Activated B cell treated with CpG ODN at 0.5 μM for 24 hours (primary cell): ENCODE measurements around the gene GTF3C5. TPM values are rescaled to one million over a fixed set of nuclear protein-coding genes. Genes with fewer than 3 reads are reported as not detected.
"Not testable (repeated sequence)": the region's sequence is repeated elsewhere in the genome, so short reads cannot be mapped to it uniquely, and the experiment has no call there.

Experiments used
- ATAC-seq: fragments of 200-7000 bp; cut with Tn5 transposase; one replicate; pipeline ENCODE4 v1.10.0; 2021; ENCODE audit warnings: low read depth, mild to moderate bottlenecking, moderate library complexity
- CTCF ChIA-PET: fragments of 350-600 bp; sonication (Branson Sonifier 250); formaldehyde crosslinking; loops from one replicate; lab custom pipeline; 2021; ENCODE audit warnings: antibody characterized with exemption; lab: Charles Lee
- POLR2A ChIA-PET: fragments of 350-600 bp; sonication (Branson Sonifier 250); formaldehyde crosslinking; loops from one replicate; lab custom pipeline; 2021; ENCODE audit warnings: antibody characterized with exemption; lab: Charles Lee
- DNase-seq: peaks from one replicate; pipeline ENCODE4 v3.0.0; 2022
- H3K27ac Mint-ChIP-seq: one replicate; pipeline ENCODE4 v1.8.0; 2020; ENCODE audit warnings: mixed read lengths
- H3K27me3 Mint-ChIP-seq: one replicate; pipeline ENCODE4 v1.8.0; 2021; ENCODE audit warnings: mixed read lengths
- H3K36me3 Mint-ChIP-seq: one replicate; pipeline ENCODE4 v1.8.0; 2021; ENCODE audit warnings: low read depth, mixed read lengths
- H3K4me1 Mint-ChIP-seq: one replicate; pipeline ENCODE4 v1.8.0; 2021; ENCODE audit warnings: mixed read lengths
- H3K4me3 Mint-ChIP-seq: one replicate; pipeline ENCODE4 v1.8.0; 2020; ENCODE audit warnings: mild to moderate bottlenecking, mixed read lengths
- H3K9me3 Mint-ChIP-seq: one replicate; pipeline ENCODE4 v1.8.0; 2020; ENCODE audit warnings: mixed read lengths
- CTCF ChIP-seq: fragments of 200-600 bp; IDR thresholded peaks from one replicate; pipeline ENCODE4 v1.8.0; 2022; ENCODE audit warnings: antibody characterized with exemption, mild to moderate bottlenecking
- intact Hi-C: fragments of 100-400 bp; cut with micrococcal nuclease; formaldehyde crosslinking; loops from one replicate; pipeline ENCODE4 v1.15.1; 2024
- total RNA-seq: library from RNA; stranded (reverse); gene quantifications from 2 replicates; pipeline ENCODE4 v1.2.3, GENCODE V29; 2022

GTF3C5 gene
- total RNA-seq, 1 donor from 2014 or later = 56.6 TPM

GRCh38 chr9:133037775-133038515, 7.1 kb downstream of the GTF3C5 start:
- Mint-ChIP-seq H3K27ac (no peak overlapping the region), H3K36me3 (peaks cover 35% of the 10 kb centered on the region), H3K9me3 (no peaks in the 10 kb centered on the region), H3K4me3 (no peak overlapping the region), H3K4me1 (peaks cover 10% of the 10 kb centered on the region), H3K27me3 (no peaks in the 10 kb centered on the region)
- DNase-seq (no peak), ATAC-seq (no peak)
- POLR2A ChIA-PET = no interaction called here
- TF ChIP-seq CTCF = no peak
- CTCF ChIA-PET = interaction anchor here (0.6 kb wide), 1 partner anchor 8 kb away, joined by 3 read pairs; no protein-coding TSS in a partner anchor
- intact Hi-C loops = no loop called here

GRCh38 chr9:133040892-133041479, 10.2 kb downstream of the GTF3C5 start:
- not testable (repeated sequence) for H3K9me3 Mint-ChIP-seq
- CTCF ChIA-PET = interaction anchor here (2.1 kb wide), 1 partner anchor 103 kb away, joined by 9 read pairs; no protein-coding TSS in a partner anchor
- POLR2A ChIA-PET = interaction anchor here (2.0 kb wide), 1 partner anchor 10 kb away, joined by 6 read pairs; the partner anchor contains the start of gene GTF3C5

GRCh38 chr9:133041958-133042357, 11.2 kb downstream of the GTF3C5 start:
- Mint-ChIP-seq H3K27ac (no peak overlapping the region), H3K27me3 (no peaks in the 10 kb centered on the region), H3K36me3 (peaks cover 64% of the 10 kb centered on the region), H3K9me3 (no peaks in the 10 kb centered on the region), H3K4me1 (no peaks in the 10 kb centered on the region), H3K4me3 (no peak overlapping the region)
- DNase-seq = no peak
- ChIA-PET CTCF (interaction anchor here (0.9 to 1.0 kb wide), 2 partner anchors 12 to 20 kb away, joined by 3 read pairs; partner anchors contain the start of gene GTF3C5), POLR2A (no interaction called here)
- ATAC-seq = no peak
- intact Hi-C loops = loop anchor here (1.0 kb wide), 1 partner anchor 105 kb away; no protein-coding TSS in a partner anchor
- TF ChIP-seq CTCF = no peak

More at GRCh38 chr9:133040892-133041479, 10.2 kb downstream of the GTF3C5 start:
- not testable (repeated sequence) for H3K27ac Mint-ChIP-seq, H3K4me3 Mint-ChIP-seq, DNase-seq, H3K4me1 Mint-ChIP-seq, H3K27me3 Mint-ChIP-seq, ATAC-seq
- intact Hi-C loops = loop anchor here (1.0 kb wide), 1 partner anchor 106 kb away; no protein-coding TSS in a partner anchor
- H3K36me3 Mint-ChIP-seq = peaks cover 58% of the 10 kb centered on the region

GRCh38 chr9:133042676-133043075, 11.9 kb downstream of the GTF3C5 start:
- DNase-seq = no peak
- H3K4me3 Mint-ChIP-seq = no peak overlapping the region

GRCh38 chr9:133043449-133044035, 12.7 kb downstream of the GTF3C5 start:
- ATAC-seq = no peak
- DNase-seq = no peak
- ChIA-PET CTCF (no interaction called here), POLR2A (no interaction called here)
- Mint-ChIP-seq H3K4me3 (no peak overlapping the region), H3K27me3 (no peaks in the 10 kb centered on the region), H3K4me1 (no peaks in the 10 kb centered on the region), H3K36me3 (peaks cover 62% of the 10 kb centered on the region), H3K9me3 (no peaks in the 10 kb centered on the region), H3K27ac (no peak overlapping the region)
- TF ChIP-seq CTCF = no peak
- intact Hi-C loops = no loop called here

More at GRCh38 chr9:133042676-133043075, 11.9 kb downstream of the GTF3C5 start:
- no peaks in the 10 kb centered on the region for H3K9me3 Mint-ChIP-seq
- ChIA-PET POLR2A (no interaction called here), CTCF (interaction anchor here (1.0 kb wide), 1 partner anchor 12 kb away, joined by 3 read pairs; the partner anchor contains the start of gene GTF3C5)
- peaks cover 66% of the 10 kb centered on the region for H3K36me3 Mint-ChIP-seq
- H3K4me1 Mint-ChIP-seq = no peaks in the 10 kb centered on the region
- TF ChIP-seq CTCF = no peak
- ATAC-seq = no peak
- intact Hi-C loops = no loop called here
- no peaks in the 10 kb centered on the region for H3K27me3 Mint-ChIP-seq
- H3K27ac Mint-ChIP-seq = no peak overlapping the region
